Caco-2 (cell line): ENCODE measurements around the gene GALNT18. TPM values are rescaled to one million over a fixed set of nuclear protein-coding genes. Genes with fewer than 3 reads are reported as not detected.

Experiments used
- BruUV-seq: library from RNA; stranded (reverse); fragments of 400-500 nt; replicated peaks from 2 replicates; lab custom pipeline; 2021; lab: Mats Ljungman, UMichigan
- CTCF ChIA-PET: fragments of 300-600 bp; sonication (Branson Sonifier 250); formaldehyde crosslinking; loops from one replicate; lab custom pipeline; 2022; ENCODE audit warnings: antibody characterized with exemption; lab: Charles Lee
- POLR2A ChIA-PET: fragments of 300-600 bp; sonication (Branson Sonifier 250); formaldehyde crosslinking; loops from one replicate; lab custom pipeline; 2022; ENCODE audit warnings: antibody characterized with exemption; lab: Charles Lee
- DNase-seq, 2 experiments: peaks; one replicate each; pipeline versions ENCODE4 v3.0.0 to v3.0.0-alpha.2; 2020 to 2022
- H3K27me3 ChIP-seq: replicated peaks from 2 replicates; pipeline ENCODE4 v1.6.0; 2011; ENCODE audit warnings: low read length; ENCODE audit not compliant: control insufficient read depth, insufficient read depth
- H3K36me3 ChIP-seq: 2 replicates; pipeline ENCODE4 v1.5.1; 2011; ENCODE audit warnings: low read length; ENCODE audit not compliant: control insufficient read depth, insufficient read depth
- H3K4me1 ChIP-seq: fragments of 250-450 bp; sonication (Bioruptor Pico); 2 replicates; pipeline ENCODE4 v1.5.1; 2020; ENCODE audit warnings: mild to moderate bottlenecking
- H3K4me3 ChIP-seq: 2 replicates; pipeline ENCODE4 v1.5.1; 2011; ENCODE audit warnings: low read depth, mild to moderate bottlenecking, control low read depth, low read length
- H3K9me3 ChIP-seq: fragments of 250-450 bp; sonication (Bioruptor Pico); 2 replicates; pipeline ENCODE4 v1.5.1; 2020; ENCODE audit warnings: mild to moderate bottlenecking, moderate library complexity
- H3K27ac Mint-ChIP-seq: one replicate; pipeline ENCODE4 v1.8.0; 2022; ENCODE audit warnings: mixed read lengths; ENCODE audit not compliant: unreplicated experiment
- H3K27me3 Mint-ChIP-seq: one replicate; pipeline ENCODE4 v1.8.0; 2022; ENCODE audit warnings: mixed read lengths; ENCODE audit not compliant: insufficient read depth, unreplicated experiment
- H3K36me3 Mint-ChIP-seq: one replicate; pipeline ENCODE4 v1.8.0; 2022; ENCODE audit warnings: mild to moderate bottlenecking, mixed read lengths; ENCODE audit not compliant: insufficient read depth, unreplicated experiment
- H3K4me1 Mint-ChIP-seq: one replicate; pipeline ENCODE4 v1.8.0; 2022; ENCODE audit warnings: low read depth, mixed read lengths; ENCODE audit not compliant: unreplicated experiment
- H3K4me3 Mint-ChIP-seq: one replicate; pipeline ENCODE4 v1.8.0; 2022; ENCODE audit warnings: mild to moderate bottlenecking, moderate library complexity, mixed read lengths; ENCODE audit not compliant: unreplicated experiment
- H3K9me3 Mint-ChIP-seq: one replicate; pipeline ENCODE4 v1.8.0; 2022; ENCODE audit warnings: mixed read lengths; ENCODE audit not compliant: unreplicated experiment
- intact Hi-C: fragments of 100-400 bp; cut with micrococcal nuclease; formaldehyde crosslinking; loops from one replicate; pipeline ENCODE4 v1.10.0; 2022; ENCODE audit not compliant: unreplicated experiment
- total RNA-seq: library from RNA; stranded (reverse); gene quantifications from 2 replicates; pipeline ENCODE4 v1.2.3, GENCODE V29; 2022
- TF ChIP-seq, protein P1 (sequence below), 2 experiments: fragments of 200-600 bp in 1 of 2; IDR thresholded peaks; 1 replicate in 1 of 2; 2 replicates in 1 of 2; pipeline versions ENCODE4 v1.5.1 to v1.8.0; 2011 to 2022; ENCODE audit warnings: antibody characterized with exemption in 1 of 2, control low read depth in 1 of 2, inconsistent platforms in 1 of 2, low read depth in 1 of 2, low read length in 1 of 2, mild to moderate bottlenecking in 1 of 2, moderate library complexity in 1 of 2; ENCODE audit not compliant: insufficient read depth in 1 of 2, severe bottlenecking in 1 of 2, unreplicated experiment in 1 of 2

GALNT18 gene
- total RNA-seq, 1 experiment from 2014 or later = 0.43 TPM

DNA sequence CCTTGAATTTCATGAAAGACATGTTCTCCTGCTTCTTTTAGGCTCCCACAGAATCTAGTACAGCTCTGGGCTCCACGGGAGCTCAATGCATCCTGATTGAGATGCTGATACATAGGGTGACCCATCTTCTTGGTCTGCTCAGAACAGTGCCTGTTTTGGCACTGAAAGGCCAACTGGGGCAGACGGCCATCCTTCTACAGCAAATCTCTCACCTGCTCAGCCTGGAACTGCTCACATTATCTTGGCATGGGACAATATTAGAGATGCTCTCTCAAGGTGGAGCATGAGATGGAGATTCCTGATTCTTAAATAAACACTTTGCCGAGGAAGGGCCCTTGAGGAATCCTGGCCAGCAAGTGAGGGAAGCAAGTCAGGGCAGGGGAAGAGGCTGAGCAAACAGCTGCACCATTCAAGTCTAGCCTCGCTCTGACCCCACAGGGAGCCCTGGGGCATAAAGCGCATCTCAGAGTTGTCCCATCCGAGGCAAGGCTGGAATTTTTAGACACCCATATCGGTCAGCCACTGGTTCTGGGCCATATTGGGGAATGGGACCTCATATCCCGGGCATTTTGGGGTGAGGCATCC is 210.3 kb downstream of the GALNT18 start:
- H3K36me3 Mint-ChIP-seq = no peaks in the 10 kb centered on the region
- H3K4me3 Mint-ChIP-seq = no peak overlapping the region
- peaks cover 6% of the 10 kb centered on the region for H3K4me1 Mint-ChIP-seq
- H3K27me3 Mint-ChIP-seq = peaks cover 18% of the 10 kb centered on the region
- no peaks in the 10 kb centered on the region for H3K9me3 ChIP-seq
- POLR2A ChIA-PET = no interaction called here
- no peaks in the 10 kb centered on the region for H3K36me3 ChIP-seq
- no TSS peak for BruUV-seq
- TF ChIP-seq, protein P1, sequence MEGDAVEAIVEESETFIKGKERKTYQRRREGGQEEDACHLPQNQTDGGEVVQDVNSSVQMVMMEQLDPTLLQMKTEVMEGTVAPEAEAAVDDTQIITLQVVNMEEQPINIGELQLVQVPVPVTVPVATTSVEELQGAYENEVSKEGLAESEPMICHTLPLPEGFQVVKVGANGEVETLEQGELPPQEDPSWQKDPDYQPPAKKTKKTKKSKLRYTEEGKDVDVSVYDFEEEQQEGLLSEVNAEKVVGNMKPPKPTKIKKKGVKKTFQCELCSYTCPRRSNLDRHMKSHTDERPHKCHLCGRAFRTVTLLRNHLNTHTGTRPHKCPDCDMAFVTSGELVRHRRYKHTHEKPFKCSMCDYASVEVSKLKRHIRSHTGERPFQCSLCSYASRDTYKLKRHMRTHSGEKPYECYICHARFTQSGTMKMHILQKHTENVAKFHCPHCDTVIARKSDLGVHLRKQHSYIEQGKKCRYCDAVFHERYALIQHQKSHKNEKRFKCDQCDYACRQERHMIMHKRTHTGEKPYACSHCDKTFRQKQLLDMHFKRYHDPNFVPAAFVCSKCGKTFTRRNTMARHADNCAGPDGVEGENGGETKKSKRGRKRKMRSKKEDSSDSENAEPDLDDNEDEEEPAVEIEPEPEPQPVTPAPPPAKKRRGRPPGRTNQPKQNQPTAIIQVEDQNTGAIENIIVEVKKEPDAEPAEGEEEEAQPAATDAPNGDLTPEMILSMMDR (IDR thresholded peaks at IDR 0.05; ENCODE audit: insufficient read depth in 1 of 2, low read depth in 1 of 2, low read length in 1 of 2, severe bottlenecking in 1 of 2, unreplicated experiment in 1 of 2) = no peak
- H3K4me1 ChIP-seq = no peaks in the 10 kb centered on the region
- no peak for DNase-seq
- no peak overlapping the region for H3K4me3 ChIP-seq
- intact Hi-C loops = no loop called here
- H3K9me3 Mint-ChIP-seq = no peaks in the 10 kb centered on the region
- CTCF ChIA-PET = no interaction called here
- no peak overlapping the region for H3K27ac Mint-ChIP-seq
- H3K27me3 ChIP-seq = peaks cover 2% of the 10 kb centered on the region

DNA sequence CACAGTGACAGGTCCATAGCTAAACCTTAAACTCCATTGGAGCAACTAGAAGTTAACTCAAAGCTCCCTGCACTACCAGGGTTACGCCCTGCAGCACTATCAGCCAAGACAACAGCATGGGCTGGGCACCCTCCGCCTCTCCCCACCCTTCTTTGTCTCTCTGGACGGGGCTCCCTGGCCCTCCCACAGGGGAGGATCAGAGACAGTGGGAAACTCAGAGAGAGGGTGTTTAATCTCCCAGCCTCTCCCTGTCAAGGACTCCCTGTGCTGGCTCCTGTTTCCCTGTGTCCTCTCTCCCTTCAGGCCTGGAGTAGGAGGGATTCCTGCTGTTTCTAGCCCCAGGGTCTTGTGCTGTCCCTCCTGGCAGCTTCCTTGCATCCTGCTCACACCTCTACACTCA is 211.9 kb downstream of the GALNT18 start:
- CTCF ChIA-PET = no interaction called here
- Mint-ChIP-seq H3K4me3 (no peak overlapping the region), H3K27ac (no peak overlapping the region), H3K27me3 (peaks cover 16% of the 10 kb centered on the region), H3K4me1 (peaks cover 6% of the 10 kb centered on the region), H3K9me3 (no peaks in the 10 kb centered on the region), H3K36me3 (no peaks in the 10 kb centered on the region)
- intact Hi-C loops = no loop called here
- H3K27me3 ChIP-seq = peaks cover 2% of the 10 kb centered on the region
- peak in 1 of 2 experiments; percentile 51 for DNase-seq
- H3K4me3 ChIP-seq = no peak overlapping the region
- TF ChIP-seq, protein P1 (IDR thresholded peaks at IDR 0.05; ENCODE audit: insufficient read depth in 1 of 2, low read depth in 1 of 2, low read length in 1 of 2, severe bottlenecking in 1 of 2, unreplicated experiment in 1 of 2) = no peak
- H3K9me3 ChIP-seq = no peaks in the 10 kb centered on the region
- H3K36me3 ChIP-seq = no peaks in the 10 kb centered on the region
- BruUV-seq = no TSS peak
- POLR2A ChIA-PET = no interaction called here
- no peaks in the 10 kb centered on the region for H3K4me1 ChIP-seq

DNA sequence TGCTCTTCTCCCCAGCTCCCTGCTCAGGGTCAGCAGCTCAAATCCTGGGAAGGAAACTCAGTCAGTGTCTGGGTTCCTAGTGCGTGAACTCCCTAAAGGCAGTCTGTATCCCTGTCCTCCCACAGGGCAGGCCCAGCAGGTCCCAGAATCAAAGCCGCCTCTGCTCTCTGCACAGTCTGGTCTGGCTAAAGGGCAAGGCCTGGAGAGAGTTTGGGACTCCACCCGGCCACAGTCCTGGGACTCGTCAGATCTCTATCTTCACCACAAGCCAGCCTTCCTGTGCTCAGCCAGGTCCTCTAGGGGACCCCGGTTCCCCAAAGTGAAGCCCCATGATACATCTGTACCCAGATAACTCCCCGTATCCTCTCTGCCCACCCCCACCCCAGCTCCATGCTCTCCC is 212.6 kb downstream of the GALNT18 start:
- Histone ChIP-seq H3K4me1 (no peaks in the 10 kb centered on the region), H3K9me3 (no peaks in the 10 kb centered on the region), H3K4me3 (no peak overlapping the region), H3K27me3 (peaks cover 2% of the 10 kb centered on the region), H3K36me3 (no peaks in the 10 kb centered on the region)
- Mint-ChIP-seq H3K36me3 (no peaks in the 10 kb centered on the region), H3K27me3 (peaks cover 19% of the 10 kb centered on the region), H3K9me3 (no peaks in the 10 kb centered on the region), H3K27ac (no peak overlapping the region), H3K4me3 (no peak overlapping the region), H3K4me1 (peaks cover 6% of the 10 kb centered on the region)
- TF ChIP-seq, protein P1 (IDR thresholded peaks at IDR 0.05; ENCODE audit: insufficient read depth in 1 of 2, low read depth in 1 of 2, low read length in 1 of 2, severe bottlenecking in 1 of 2, unreplicated experiment in 1 of 2) = no peak
- no peak for DNase-seq
- intact Hi-C loops = no loop called here
- BruUV-seq = no TSS peak
- CTCF ChIA-PET = no interaction called here
- POLR2A ChIA-PET = no interaction called here
